ENCODE results near the gene LATS2.
"Not testable (repeated sequence)": the region's sequence is repeated elsewhere in the genome, so short reads cannot be mapped to it uniquely, and the experiment has no call there.

LATS2 gene

GRCh38 chr13:20991741-20992520 lies 69.5 kb downstream of the LATS2 start:
- DNase-seq (ENCODE audit: low read depth in 2 of 2): no peak

- no peak for DNase-seq (ENCODE audit: low read depth in 2 of 2)
Measured at GRCh38 chr13:20990910-20991525, 70.4 kb downstream of the LATS2 start.

GRCh38 chr13:20989656-20990321 lies 71.6 kb downstream of the LATS2 start:
- no peak for DNase-seq (ENCODE audit: low read depth in 2 of 2)

- DNase-seq (ENCODE audit: low read depth in 2 of 2): no peak
Measured at GRCh38 chr13:20988909-20989655, 72.3 kb downstream of the LATS2 start.

GRCh38 chr13:20988033-20988908 lies 73.1 kb downstream of the LATS2 start:
- DNase-seq (ENCODE audit: low read depth in 2 of 2): no peak

GRCh38 chr13:20987599-20987998 lies 73.8 kb downstream of the LATS2 start:
- DNase-seq (ENCODE audit: low read depth in 2 of 2): no peak

GRCh38 chr13:20984879-20985278 lies 76.5 kb downstream of the LATS2 start:
- no peak for DNase-seq (ENCODE audit: low read depth in 2 of 2)

GRCh38 chr13:20983386-20983785 lies 78.0 kb downstream of the LATS2 start:
- DNase-seq (ENCODE audit: low read depth in 2 of 2): no peak

- no peak for DNase-seq (ENCODE audit: low read depth in 2 of 2)
Measured at GRCh38 chr13:20981370-20982095, 79.9 kb downstream of the LATS2 start.

GRCh38 chr13:20980899-20981298 lies 80.5 kb downstream of the LATS2 start:
- no peak for DNase-seq (ENCODE audit: low read depth in 2 of 2)

GRCh38 chr13:20980430-20980829 lies 81.0 kb downstream of the LATS2 start:
- DNase-seq (ENCODE audit: low read depth in 2 of 2): no peak

- no peak for DNase-seq (ENCODE audit: low read depth in 2 of 2)
Measured at GRCh38 chr13:20977394-20977793, 84.0 kb downstream of the LATS2 start.

- DNase-seq (ENCODE audit: low read depth in 2 of 2): no peak
Measured at GRCh38 chr13:20974981-20975585, 86.3 kb downstream of the LATS2 start.

GRCh38 chr13:20973886-20974425 lies 87.4 kb downstream of the LATS2 start:
- DNase-seq (ENCODE audit: low read depth in 2 of 2): no peak

- no peak for DNase-seq (ENCODE audit: low read depth in 2 of 2)
Measured at GRCh38 chr13:20972731-20973130, 88.7 kb downstream of the LATS2 start.

- no peak for DNase-seq (ENCODE audit: low read depth in 2 of 2)
Measured at GRCh38 chr13:20969182-20969581, 92.2 kb downstream of the LATS2 start.

- DNase-seq (ENCODE audit: low read depth in 2 of 2): no peak
Measured at GRCh38 chr13:20968745-20969144, 92.6 kb downstream of the LATS2 start.

- DNase-seq (ENCODE audit: low read depth in 2 of 2): no peak
Measured at GRCh38 chr13:20967340-20967739, 94.0 kb downstream of the LATS2 start.

- DNase-seq (ENCODE audit: low read depth in 2 of 2): no peak
Measured at GRCh38 chr13:20964904-20965303, 96.5 kb downstream of the LATS2 start.

- DNase-seq (ENCODE audit: low read depth in 2 of 2): not testable (repeated sequence)
Measured at GRCh38 chr13:20961663-20962062, 99.7 kb downstream of the LATS2 start.
